ENCODE data around the gene UNC119.
"Not testable (repeated sequence)": the region's sequence is repeated elsewhere in the genome, so short reads cannot be mapped to it uniquely, and the experiment has no call there.

Gene UNC119

DNA sequence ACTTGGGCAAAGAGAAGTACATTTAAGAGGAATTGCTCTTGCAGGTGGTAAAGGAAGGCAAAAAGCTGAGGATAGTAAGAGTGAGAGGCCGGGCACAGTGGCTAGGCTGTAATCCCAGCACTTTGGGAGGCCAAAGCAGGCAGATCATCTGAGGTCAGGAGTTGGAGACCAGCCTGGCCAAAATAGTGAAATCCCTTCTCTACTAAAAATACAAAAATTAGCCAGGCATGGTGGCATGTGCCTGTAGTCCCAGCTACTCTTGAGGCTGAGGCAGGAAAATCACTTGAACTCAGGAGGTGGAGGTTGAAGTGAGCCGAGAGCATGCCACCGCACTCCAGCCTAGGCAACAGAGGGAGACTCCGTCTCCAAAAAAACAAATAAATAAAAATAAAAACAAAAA, 30.1 kb downstream of the UNC119 start:
- not testable (repeated sequence) for DNase-seq (ENCODE audit: low read depth)

DNA sequence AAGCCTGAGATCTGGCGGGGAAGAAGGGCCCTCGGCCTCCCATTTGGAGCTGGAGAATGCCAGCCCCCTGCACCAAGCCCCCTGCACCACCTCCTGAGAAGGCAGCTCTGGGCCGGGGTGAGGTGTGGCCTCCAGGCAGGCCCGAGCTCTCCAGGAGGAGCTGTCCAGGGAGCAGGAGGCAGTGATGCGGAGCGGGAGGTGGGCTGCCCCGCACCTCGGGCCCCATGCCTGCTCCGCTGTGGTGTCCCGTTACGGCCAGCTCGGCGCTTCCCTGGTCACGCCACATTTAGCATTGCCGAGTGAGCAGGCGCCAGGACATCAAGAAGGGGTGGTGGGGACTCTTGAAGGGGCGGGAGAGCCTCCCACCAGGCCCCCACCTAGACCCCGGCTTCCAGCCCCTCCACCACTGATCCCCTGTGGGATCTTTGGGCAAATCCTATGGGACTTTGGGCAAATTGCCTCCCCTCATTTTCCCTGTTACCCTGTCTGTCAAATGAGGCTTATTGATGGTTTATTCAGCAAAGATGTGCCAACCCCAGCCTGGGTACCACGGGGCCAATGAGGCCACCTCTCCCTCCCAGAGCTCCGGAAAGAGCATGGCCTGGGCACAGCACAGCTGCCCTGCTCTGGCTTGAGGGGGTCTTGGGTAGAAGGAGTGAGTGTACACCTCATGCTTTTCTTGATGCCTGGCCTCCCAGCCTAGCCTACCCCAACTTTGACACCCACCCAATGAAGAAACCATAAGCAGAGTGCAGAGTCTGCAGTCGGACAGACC, 30.9 kb downstream of the UNC119 start:
- no peak for DNase-seq (ENCODE audit: low read depth)

DNA sequence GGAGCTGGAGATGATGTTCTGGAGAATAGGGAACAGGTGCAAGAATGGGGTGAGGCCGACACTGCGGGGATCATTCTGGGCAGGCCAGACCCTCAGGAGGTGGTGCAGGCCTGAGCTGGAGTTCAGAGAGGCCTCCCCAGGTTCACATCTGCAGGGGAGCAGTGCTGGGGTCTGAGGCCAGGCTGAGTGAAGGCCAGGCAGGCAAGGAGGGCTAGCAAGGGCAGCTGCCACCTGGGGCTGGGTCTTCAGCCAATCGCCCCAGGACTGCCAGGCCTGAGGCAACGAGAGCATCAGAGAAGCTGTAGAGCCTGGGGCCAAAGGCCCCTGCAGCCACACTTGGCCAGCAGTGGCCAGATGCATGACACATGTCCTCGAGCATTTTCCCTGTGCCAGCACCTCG, 31.7 kb downstream of the UNC119 start:
- no peak for DNase-seq (ENCODE audit: low read depth)

DNA sequence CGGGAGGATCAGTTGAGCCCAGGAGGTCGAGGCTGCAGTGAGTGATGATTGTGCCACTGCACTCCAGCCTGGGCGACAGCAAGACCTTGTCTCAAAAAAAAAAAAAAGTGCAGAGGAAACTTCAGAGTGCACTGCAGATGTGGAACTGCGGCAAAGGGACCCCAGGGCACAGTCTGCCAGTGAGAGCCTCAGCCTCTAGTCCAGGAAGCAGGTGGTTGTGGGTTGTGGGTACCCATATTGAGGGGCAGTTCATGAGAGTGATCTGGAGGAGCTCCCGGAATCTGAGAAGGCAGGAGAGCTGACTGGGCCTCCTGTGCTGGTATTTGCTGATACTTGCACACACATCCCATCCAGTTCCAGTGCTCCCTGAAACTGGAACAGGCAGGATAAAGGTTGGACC, 33.2 kb downstream of the UNC119 start:
- no peak for DNase-seq (ENCODE audit: low read depth)

DNA sequence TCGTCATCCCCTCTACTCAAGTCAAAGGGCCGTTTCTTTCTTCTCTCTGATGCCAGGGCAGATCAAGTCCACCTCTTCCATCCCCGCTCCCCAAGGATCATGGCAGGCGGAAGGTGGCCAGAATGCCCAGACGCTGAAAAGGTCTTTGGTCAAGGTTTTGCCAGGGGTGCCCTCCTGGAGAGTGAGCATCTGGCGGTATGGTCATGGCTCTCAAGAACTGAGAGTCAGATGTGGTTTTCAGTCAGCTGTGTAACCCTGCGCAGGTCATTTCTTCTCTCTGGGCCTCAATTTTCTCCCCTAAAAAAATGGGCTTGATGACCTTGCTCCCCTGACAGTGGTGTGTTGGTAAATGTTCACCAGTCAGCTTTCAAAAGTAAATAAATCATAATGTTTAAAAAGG, 33.8 kb downstream of the UNC119 start:
- no peak for DNase-seq (ENCODE audit: low read depth)

DNA sequence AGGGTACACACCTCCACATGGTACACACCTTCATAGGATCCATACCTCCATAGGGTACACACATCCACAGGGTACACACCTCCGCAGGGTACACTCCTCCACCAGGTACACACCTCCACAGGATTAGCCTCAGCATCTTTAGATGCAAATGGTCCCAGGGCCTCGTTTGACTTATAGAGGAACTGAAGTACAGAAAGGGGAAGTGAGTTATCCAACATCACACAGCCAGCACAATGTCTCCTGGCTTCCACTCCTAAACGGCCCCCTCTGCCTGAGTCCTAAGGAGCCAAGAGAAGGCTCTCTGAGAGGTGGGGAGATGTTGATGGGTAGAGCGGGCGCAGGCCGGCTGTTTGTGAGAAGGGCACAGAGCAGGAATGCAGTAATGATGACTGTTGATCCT, 34.3 kb downstream of the UNC119 start:
- DNase-seq (ENCODE audit: low read depth) = no peak

DNA sequence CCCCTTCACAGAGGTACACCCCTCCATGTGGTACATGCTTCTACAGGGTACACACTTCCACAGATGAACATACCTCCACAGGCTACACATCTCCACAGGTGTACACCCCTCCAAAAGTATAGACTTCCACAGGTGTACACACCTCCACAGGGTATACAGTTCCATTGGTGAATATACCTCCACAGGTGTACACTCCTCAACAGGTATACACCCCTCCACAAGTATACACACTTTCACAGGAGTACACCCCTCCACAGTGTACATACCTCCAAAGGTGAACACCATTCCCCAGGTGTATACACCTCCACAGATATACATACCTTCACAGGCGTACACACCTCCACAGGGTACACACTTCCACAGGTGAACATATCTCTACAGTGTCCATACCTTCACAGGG, 36.9 kb downstream of the UNC119 start:
- no peak for DNase-seq (ENCODE audit: low read depth)

DNA sequence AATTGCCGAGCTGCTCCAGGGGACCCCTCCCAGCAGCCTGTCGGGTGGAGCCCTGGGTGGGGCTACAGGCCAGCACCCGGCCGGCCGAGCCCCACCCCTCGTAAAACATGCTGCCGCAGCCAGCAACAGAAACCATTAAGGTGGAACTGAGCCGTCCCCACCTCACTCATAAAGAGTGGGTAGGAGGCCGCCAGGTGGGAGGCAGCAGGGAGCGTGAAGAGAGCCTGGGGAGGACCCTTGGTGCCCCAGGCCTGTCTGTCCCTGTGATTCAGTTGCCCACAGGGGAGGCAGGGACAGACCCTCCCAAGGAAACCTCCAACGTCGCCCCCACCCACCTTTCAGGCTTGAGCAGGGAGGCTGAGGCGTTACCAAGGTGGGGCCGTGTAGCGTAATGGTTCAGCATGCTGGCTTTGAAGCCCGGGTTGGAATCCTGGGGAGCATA, 37.8 kb downstream of the UNC119 start:
- no peak for DNase-seq (ENCODE audit: low read depth)

DNA sequence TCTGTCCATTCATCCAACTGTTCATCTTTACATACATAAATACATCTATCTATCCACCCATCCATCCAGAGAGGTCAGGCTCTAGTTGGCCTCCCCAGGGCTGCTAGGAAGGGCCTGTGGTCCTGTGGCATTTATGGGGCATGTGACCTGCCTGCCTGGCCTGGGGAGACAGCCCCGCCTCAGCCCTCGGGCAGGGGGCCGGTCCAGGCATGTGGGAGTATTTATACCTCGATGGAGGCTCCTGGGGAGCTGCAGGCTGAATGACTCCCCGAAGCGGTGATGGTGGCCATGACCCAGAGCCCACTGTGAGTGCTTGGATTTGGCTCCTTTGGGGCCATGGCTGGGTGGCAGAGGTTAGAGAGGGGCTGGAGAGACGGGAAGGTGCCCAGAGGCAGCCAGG, 38.9 kb downstream of the UNC119 start:
- no peak for DNase-seq (ENCODE audit: low read depth)

DNA sequence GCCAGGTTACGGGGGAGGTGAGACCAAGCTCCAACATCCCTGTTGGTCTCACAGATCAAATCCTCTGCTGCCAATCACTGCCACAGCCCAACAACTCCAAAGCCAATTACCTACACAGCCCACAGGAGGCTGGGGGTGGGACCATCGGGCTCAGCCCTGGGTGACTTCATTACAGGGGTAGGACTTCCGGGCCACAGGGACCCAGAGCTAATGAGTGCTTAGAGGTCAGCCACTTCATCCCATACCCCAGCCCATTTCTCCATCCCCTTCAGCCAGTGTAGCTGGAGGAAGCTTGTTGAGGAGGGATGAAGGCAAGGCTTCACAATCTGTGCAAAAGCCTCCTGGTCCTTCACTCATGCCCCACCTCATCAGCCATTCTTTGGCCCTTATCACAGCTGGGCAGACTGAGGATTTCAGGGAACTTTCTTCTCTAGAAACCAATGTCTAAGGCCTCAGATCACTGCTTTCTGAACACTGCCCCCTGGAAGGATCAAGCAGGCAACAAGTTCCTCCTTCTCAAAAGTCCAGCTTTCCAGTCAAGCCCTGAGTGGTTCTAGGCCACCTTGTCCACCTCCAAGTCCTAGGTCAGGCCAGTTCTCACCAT, 40.5 kb downstream of the UNC119 start:
- DNase-seq (ENCODE audit: low read depth) = no peak

DNA sequence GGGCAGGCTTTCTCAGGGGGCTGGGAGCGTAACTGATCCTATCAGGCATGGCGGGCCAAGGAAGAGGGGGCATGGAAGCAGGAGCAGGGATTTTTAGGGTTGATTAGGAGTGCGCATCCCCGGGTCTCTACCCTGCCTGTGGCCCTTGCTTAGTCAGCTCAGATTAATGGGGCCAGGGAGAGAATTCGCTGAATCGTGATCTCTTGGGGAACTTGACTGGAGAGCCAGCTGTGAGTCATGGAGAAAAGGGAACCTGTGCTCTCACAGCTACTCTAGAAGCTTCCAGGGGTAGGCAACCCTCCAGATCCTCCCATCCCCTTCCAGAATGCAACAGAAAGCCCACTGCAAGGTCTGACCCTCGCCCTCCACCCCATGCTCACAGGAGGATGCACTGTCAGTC, 42.6 kb downstream of the UNC119 start:
- no peak for DNase-seq (ENCODE audit: low read depth)

DNA sequence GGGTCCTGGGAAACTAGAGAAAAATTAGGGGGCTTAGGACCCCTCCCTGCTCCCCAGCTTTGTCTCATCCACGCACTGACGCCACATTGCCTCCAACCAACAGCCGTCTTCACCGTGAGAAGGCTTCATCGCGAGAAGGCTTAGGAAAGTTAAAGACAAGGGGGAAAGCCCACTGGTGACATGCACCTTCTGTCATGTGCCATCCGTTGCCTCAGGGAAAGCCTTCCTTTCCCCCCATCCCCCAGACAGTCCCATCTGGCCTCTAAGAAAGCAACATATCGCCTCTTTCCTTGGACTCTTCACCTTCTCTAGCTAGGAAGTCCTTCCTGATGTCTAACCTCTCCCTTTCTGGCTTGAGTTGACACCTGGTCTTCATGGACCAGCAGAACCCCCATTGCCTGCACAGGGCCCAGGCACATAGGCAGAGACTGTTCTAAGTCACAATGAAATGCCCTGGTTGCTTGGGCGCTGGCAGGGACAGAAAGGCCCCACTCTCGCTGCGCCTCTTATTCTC, 44.2 kb downstream of the UNC119 start:
- no peak for DNase-seq (ENCODE audit: low read depth)

DNA sequence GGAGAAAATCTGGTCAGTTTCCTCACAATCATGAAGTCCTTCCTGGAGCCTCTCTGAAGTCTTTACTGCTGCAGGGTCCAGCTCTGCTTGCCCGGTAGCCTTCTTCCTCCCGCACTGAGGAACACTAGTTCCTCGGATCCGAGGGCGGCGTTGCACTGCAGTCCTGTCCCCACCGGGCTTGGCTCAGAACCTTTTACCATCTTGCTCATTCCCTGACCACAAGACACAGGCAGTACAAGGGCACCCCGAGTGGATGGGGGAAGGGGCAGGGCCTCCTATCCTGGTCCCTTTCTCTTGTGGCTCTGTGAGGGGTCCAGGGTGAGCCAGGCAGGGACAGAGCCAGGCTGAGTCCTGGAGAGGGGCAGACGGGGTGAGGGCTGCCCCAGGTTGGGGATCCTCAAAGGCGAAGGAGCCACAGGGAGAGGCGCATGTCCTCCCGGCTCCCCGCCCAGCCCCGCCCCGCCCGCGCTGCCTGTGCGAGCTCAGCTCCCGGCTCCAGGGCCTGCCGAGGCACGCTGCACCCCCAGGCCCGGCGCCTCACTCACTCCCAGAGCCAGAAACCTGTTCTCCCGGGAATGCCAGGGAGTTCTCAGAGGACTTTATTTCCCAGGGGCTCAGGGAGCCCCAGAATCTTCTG, 44.7 kb downstream of the UNC119 start:
- DNase-seq (ENCODE audit: low read depth) = no peak

DNA sequence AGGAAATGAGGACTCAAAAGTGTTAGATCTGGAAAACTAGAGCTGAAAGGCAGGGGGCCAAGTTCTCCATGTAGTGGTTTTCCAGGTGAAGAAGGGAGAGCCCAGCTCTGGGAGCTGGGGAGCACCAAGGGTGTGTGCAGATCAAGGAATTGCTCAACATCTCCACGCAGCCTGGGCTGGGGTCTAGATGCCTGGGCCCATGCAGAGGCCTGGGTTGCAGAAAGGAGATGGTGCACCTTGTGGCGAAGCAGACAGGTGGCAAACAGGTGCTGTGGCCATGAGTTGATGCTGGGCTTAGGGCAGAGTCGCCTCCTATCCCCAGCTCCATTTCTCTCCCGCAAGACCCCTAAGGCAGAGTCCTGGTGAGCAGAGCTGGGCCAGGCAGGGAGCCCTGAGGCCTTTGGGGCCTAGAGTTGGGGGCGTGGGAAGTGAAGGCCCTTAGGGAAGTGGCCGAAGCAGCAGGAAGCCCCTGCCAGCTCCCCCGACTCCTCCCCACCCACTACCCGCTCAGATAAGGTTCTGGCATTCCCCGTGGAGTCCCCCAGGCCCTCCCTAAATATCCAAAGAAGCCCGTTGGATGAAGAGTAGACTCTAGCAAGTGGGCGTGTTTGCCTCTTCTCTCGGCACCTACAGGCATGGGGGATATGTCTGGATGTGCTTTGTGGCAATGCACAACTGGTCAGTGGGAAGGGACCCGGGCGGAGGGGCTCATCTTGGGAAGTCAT, 45.5 kb downstream of the UNC119 start:
- no peak for DNase-seq (ENCODE audit: low read depth)

DNA sequence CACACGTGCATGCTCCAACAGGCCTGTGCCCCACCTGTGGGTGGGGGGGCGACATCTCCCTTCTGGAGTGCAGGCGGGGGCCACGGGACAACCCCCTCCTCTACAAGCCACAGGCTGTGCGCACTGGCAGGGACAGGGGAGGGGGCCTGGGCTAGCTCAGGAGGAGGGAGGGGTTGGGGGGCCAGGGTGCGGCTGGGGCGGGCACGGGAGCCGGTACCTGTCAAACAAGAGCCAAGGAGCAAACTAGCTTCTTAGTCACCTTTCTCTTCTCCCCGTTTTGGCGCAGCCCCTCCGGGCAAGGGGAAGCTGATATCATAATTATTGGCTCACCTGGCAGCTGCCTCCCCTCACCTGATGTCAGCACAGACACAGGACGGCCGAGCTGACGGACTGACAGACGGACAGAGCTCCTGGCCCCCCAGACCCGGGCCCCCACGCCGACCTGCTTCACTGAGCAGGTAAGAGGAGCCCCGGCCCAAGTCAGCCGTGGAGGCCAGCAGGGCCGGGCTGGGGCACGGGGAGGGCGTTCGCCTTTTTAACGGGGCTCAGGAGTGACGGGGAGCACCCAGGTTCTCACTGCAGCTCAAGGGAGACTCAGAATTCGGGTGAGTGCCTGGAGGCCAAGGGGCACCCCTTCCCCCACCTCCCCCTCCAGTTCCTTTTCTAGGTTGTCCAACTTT, 46.3 kb downstream of the UNC119 start, which contains the start of gene FOXN1:
TSS of gene FOXN1 (plus strand) at position 363 of the 680 bp plus-strand sequence. CDS start 17,622 bp downstream, outside the sequence.
- no peak for DNase-seq (ENCODE audit: low read depth)

DNA sequence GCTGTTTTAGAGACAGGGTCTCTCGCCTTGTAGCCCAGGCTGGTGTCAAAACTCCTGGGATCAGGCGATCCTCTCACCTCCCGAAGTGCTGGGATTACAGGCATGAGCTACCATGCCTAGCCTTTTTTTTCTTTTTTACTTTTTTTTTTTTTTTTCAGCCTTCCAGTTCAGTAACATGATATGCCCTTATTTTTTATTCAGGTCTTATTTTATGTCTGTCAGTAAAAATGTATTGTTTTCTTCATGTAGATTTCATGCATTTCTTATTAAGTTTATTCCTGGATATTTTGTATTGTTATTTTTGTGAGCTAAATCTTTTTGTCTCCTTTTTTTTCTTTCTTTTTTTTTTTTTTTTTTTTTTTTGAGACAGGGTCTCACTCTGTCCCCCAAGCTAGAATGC, 49.0 kb downstream of the UNC119 start:
- no peak for DNase-seq (ENCODE audit: low read depth)

DNA sequence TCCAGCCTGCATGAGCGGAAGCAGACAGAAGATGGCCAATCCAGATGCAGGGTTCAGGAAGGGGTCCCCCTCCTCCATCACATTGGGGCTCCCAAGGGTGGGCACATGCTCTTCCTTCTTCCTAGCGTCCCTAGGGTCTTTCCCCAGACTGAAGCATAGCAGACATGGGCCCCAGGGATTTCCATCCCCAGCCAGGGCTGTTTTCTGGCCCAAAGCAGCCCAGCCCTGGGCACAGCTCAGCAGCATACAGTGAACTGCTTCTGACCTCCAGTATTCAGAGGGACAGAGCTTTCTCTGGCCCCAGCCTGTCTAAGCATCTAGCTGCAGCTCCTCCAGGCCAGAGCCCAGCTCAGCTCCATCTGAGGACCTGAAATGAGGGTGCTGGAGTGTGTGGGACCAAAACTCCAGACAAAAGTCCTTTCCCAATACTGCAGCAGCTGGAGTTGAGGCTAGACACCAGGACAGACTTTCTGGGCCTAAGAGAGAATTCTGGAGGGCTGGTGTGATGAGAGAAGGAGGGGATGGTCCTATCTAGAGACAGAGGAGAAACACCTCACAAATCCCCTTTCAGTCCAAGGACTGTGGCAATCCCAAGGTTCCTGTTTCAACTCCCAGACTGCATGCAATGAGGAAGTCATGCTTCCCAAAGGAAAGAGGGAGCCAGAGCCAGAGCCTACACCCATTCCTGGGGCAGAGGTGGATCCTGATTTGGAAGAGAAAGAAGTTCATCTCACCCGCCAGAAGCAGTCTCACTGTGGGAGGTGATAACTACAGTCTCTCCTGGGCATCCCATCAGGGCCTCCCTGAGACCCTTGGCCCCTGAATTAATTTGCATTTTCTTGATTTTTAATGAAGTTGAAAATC, 50.8 kb downstream of the UNC119 start:
- no peak for DNase-seq (ENCODE audit: low read depth)

DNA sequence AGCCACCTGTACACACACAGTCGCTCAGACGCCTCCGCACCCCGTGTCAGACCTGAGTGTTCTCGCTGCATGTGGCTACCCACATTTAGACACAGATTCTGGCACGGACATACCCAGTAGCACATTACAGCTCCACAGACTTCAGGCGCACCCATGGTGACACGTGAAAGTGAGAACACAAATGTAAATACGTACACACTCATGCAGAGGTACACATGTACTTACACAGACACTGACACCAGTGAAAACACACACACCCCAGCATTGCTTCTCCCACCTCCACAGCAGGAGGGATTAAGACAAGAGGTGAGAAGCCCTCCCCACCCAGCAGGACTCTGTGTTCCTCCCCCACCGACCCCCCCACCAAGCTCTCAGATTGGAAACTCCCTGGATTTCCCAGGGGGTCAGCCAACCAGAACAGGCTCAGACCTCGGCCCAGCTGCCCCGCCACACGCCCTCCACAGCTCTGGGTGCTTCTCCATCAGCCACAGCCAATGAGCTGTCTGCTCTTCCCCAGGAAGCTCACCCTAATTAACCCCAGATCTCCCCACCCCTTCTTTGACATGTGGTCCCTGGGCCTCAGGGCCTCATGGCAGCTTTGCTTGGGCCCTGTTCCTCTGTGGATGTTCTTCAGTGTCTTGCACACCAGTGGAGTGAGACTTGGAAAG, 51.6 kb downstream of the UNC119 start:
- DNase-seq (ENCODE audit: low read depth) = no peak

DNA sequence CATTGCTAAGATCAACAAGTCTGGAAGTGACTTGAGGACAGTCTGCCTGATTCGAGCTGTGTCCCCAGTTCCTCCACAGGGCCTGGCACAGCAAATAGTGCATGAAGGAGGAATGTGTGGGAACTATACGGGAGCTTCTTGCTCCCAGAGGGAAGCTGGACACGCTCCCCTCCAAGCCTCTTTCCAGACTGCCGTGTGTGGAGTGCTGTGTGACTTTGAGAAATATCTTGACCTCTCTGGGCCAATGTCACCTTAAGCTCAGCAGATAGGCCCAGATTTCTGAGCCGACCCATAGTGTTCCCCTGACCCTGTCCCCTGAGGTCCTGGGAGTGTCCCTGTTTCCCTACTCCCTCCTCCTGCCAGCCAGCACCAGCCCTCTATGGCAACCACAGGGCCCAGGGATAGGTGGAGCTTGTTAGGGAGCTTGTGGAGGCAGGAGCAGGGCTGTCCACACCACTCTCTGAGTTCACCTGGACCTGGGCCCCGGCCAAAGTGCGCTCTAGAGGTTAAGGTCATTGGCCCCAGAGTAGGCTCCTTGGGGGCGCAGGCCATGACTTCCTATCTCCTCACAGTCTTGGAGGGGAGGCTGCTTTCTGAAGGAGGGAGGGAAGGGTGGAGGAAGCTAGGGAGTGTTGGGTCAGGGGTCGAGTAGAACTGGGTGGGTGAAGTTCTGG, 52.6 kb downstream of the UNC119 start:
- no peak for DNase-seq (ENCODE audit: low read depth)

DNA sequence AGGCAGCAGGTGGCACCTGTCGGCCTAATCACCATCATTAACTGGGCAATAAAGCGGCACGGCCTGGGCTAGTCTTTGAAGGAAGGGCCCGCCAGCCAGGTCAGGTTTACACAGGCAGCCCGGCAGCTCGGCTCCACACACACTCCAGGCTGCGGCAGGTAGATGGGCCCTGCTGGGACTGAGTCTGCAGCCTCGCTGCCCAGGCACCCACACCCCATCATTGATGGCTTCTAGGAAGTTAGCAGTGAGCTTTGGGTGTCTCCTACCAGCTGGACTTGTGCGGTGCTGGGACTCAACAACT, 53.1 kb downstream of the UNC119 start:
- DNase-seq (ENCODE audit: low read depth) = no peak

Measured in stimulated activated CD8-positive, alpha-beta memory T cell treated with anti-CD3 and anti-CD28 coated beads, Interleukin-12 subunit alpha, Interleukin-12 subunit beta, amount 100 ng/mL, for 4 hours (primary cell).